ENCODE results near the gene NAA15.

GRCh38 chr4:139279760-139280620, 21.3 kb upstream of the NAA15 start, which contains the start of gene MGARP:
- TF ChIP-seq CTCF (conservative IDR thresholded peaks at IDR 0.05; ENCODE audit: low read length), result no peak
- no peak for TF ChIP-seq EZH2phosphoT487 (IDR thresholded peaks at IDR 0.05; ENCODE audit: borderline replicate concordance)

Data from Loucy (cell line).